T-helper 17 cell (primary cell): Measurements from ENCODE around the gene C3orf49. TPM values are rescaled to one million over a fixed set of nuclear protein-coding genes. Genes with fewer than 3 reads are reported as not detected.

Source experiments
- ATAC-seq: fragments of 150-1000 bp; cut with Tn5 transposase; 2 replicates; pipeline ENCODE4 v1.10.0; 2021; ENCODE audit warnings: mild to moderate bottlenecking, moderate library complexity
- DNase-seq, 3 donors: peaks; one replicate each; pipeline versions ENCODE4 v3.0.0 to v3.0.0-alpha.2; 2020 to 2021
- H3K9me3 ChIP-seq: one replicate; pipeline ENCODE4 v1.7.0; 2013; ENCODE audit warnings: low read length, mild to moderate bottlenecking; ENCODE audit not compliant: control insufficient read depth, poor library complexity, severe bottlenecking
- H3K27ac Mint-ChIP-seq: one replicate; pipeline ENCODE4 v1.8.0; 2022; ENCODE audit warnings: mild to moderate bottlenecking, moderate library complexity, mixed read lengths
- H3K27me3 Mint-ChIP-seq: one replicate; pipeline ENCODE4 v1.8.0; 2022; ENCODE audit warnings: mixed read lengths
- H3K36me3 Mint-ChIP-seq: one replicate; pipeline ENCODE4 v1.8.0; 2022; ENCODE audit warnings: low read depth, mixed read lengths
- H3K4me1 Mint-ChIP-seq: one replicate; pipeline ENCODE4 v1.8.0; 2022; ENCODE audit warnings: mild to moderate bottlenecking, mixed read lengths
- H3K4me3 Mint-ChIP-seq: one replicate; pipeline ENCODE4 v1.8.0; 2022; ENCODE audit warnings: mild to moderate bottlenecking, moderate library complexity, mixed read lengths
- total RNA-seq, 4 donors: library from RNA in 2 of 4; stranded (reverse) in 2 of 4; gene quantifications; one replicate each; pipeline ENCODE4 v1.2.3 and lab custom pipeline; 2022 to 2026

Gene C3orf49
- total RNA-seq, 2 donors from 2014 or later = not detected

- DNase-seq (no peak), ATAC-seq (no peak)
- Mint-ChIP-seq H3K4me3 (no peak overlapping the region), H3K27me3 (no peaks in the 10 kb centered on the region), H3K27ac (no peak overlapping the region), H3K36me3 (no peaks in the 10 kb centered on the region), H3K4me1 (peaks cover 48% of the 10 kb centered on the region)
- H3K9me3 ChIP-seq = no peaks in the 10 kb centered on the region
Measured at GRCh38 chr3:63860776-63861175, 41.7 kb downstream of the C3orf49 start.

- H3K4me1 Mint-ChIP-seq = peaks cover 44% of the 10 kb centered on the region
- DNase-seq (no peak), ATAC-seq (no peak)
- no peaks in the 10 kb centered on the region for H3K9me3 ChIP-seq
- no peaks in the 10 kb centered on the region for H3K36me3 Mint-ChIP-seq
- peak overlapping the region; percentile 11 for H3K27ac Mint-ChIP-seq
- peak overlapping the region; percentile 45 for H3K4me3 Mint-ChIP-seq
- H3K27me3 Mint-ChIP-seq = no peaks in the 10 kb centered on the region
Measured at GRCh38 chr3:63861306-63861705, 42.2 kb downstream of the C3orf49 start.

- no peak for DNase-seq
Measured at GRCh38 chr3:63862804-63863149, 43.7 kb downstream of the C3orf49 start.

GRCh38 chr3:63863150-63864007, 44.3 kb downstream of the C3orf49 start, which contains the start of the genes ATXN7 and THOC7:
Gene ATXN7, plus strand, starts transcription at chr3:63863867. Its CDS starts 48,732 bp downstream, at chr3:63912599.
Gene THOC7, minus strand, starts transcription at chr3:63863805. Its CDS starts 15 bp downstream, at chr3:63863790.
- Mint-ChIP-seq H3K27me3 (no peaks in the 10 kb centered on the region), H3K27ac (peak within 1 kb of the TSS; percentile 93), H3K36me3 (no peaks in the 10 kb centered on the region), H3K4me1 (peaks cover 42% of the 10 kb centered on the region), H3K4me3 (peak within 1 kb of the TSS; percentile 96)
- peak; percentile 92 for ATAC-seq
- DNase-seq = peak; percentile 63 to 66 (median 64)
- no peaks in the 10 kb centered on the region for H3K9me3 ChIP-seq

More at GRCh38 chr3:63862804-63863149, 43.7 kb downstream of the C3orf49 start:
- Mint-ChIP-seq H3K36me3 (no peaks in the 10 kb centered on the region), H3K27ac (peak overlapping the region; percentile 93), H3K27me3 (no peaks in the 10 kb centered on the region), H3K4me3 (peak overlapping the region; percentile 96), H3K4me1 (peaks cover 40% of the 10 kb centered on the region)
- no peak for ATAC-seq
- H3K9me3 ChIP-seq = no peaks in the 10 kb centered on the region

GRCh38 chr3:63864008-63864964, 45.2 kb downstream of the C3orf49 start:
- H3K27ac Mint-ChIP-seq = peak overlapping the region; percentile 93
- no peaks in the 10 kb centered on the region for H3K27me3 Mint-ChIP-seq
- ATAC-seq = peak; percentile 63
- no peaks in the 10 kb centered on the region for H3K36me3 Mint-ChIP-seq
- peaks cover 42% of the 10 kb centered on the region for H3K4me1 Mint-ChIP-seq
- peak overlapping the region; percentile 90 for H3K4me3 Mint-ChIP-seq
- H3K9me3 ChIP-seq = no peaks in the 10 kb centered on the region
- DNase-seq = peak in 2 of 3 donors; percentile 34 to 45

GRCh38 chr3:63864965-63865327, 45.8 kb downstream of the C3orf49 start:
- H3K4me3 Mint-ChIP-seq = peak overlapping the region; percentile 90
- H3K4me1 Mint-ChIP-seq = peaks cover 38% of the 10 kb centered on the region
- no peaks in the 10 kb centered on the region for H3K9me3 ChIP-seq
- no peak for DNase-seq
- H3K36me3 Mint-ChIP-seq = no peaks in the 10 kb centered on the region
- no peaks in the 10 kb centered on the region for H3K27me3 Mint-ChIP-seq
- peak overlapping the region; percentile 93 for H3K27ac Mint-ChIP-seq
- ATAC-seq = no peak

- Mint-ChIP-seq H3K27ac (peak overlapping the region; percentile 41), H3K4me3 (no peak overlapping the region), H3K4me1 (peaks cover 33% of the 10 kb centered on the region), H3K36me3 (no peaks in the 10 kb centered on the region), H3K27me3 (no peaks in the 10 kb centered on the region)
- ATAC-seq (no peak), DNase-seq (no peak)
- no peaks in the 10 kb centered on the region for H3K9me3 ChIP-seq
Measured at GRCh38 chr3:63867225-63867624, 48.1 kb downstream of the C3orf49 start.

GRCh38 chr3:63869940-63870614, 51.0 kb downstream of the C3orf49 start:
- Mint-ChIP-seq H3K36me3 (no peaks in the 10 kb centered on the region), H3K4me3 (no peak overlapping the region), H3K4me1 (peaks cover 26% of the 10 kb centered on the region), H3K27ac (no peak overlapping the region), H3K27me3 (no peaks in the 10 kb centered on the region)
- ATAC-seq (no peak), DNase-seq (no peak)
- H3K9me3 ChIP-seq = no peaks in the 10 kb centered on the region

GRCh38 chr3:63870615-63871005, 51.5 kb downstream of the C3orf49 start:
- Mint-ChIP-seq H3K36me3 (no peaks in the 10 kb centered on the region), H3K4me3 (peak overlapping the region; percentile 62), H3K4me1 (peaks cover 25% of the 10 kb centered on the region), H3K27me3 (no peaks in the 10 kb centered on the region), H3K27ac (peak overlapping the region; percentile 14)
- ATAC-seq (no peak), DNase-seq (no peak)
- H3K9me3 ChIP-seq = no peaks in the 10 kb centered on the region

- Mint-ChIP-seq H3K27me3 (no peaks in the 10 kb centered on the region), H3K27ac (no peak overlapping the region), H3K4me1 (peaks cover 33% of the 10 kb centered on the region), H3K36me3 (no peaks in the 10 kb centered on the region), H3K4me3 (no peak overlapping the region)
- DNase-seq (no peak), ATAC-seq (no peak)
- H3K9me3 ChIP-seq = no peaks in the 10 kb centered on the region
Measured at GRCh38 chr3:63872135-63872924, 53.2 kb downstream of the C3orf49 start.

- DNase-seq (no peak), ATAC-seq (no peak)
- H3K4me1 Mint-ChIP-seq = peaks cover 42% of the 10 kb centered on the region
- H3K27me3 Mint-ChIP-seq = no peaks in the 10 kb centered on the region
- H3K4me3 Mint-ChIP-seq = no peak overlapping the region
- no peaks in the 10 kb centered on the region for H3K9me3 ChIP-seq
- no peak overlapping the region for H3K27ac Mint-ChIP-seq
- no peaks in the 10 kb centered on the region for H3K36me3 Mint-ChIP-seq
Measured at GRCh38 chr3:63874769-63875168, 55.7 kb downstream of the C3orf49 start.

GRCh38 chr3:63875510-63875909, 56.4 kb downstream of the C3orf49 start:
- H3K27me3 Mint-ChIP-seq = no peaks in the 10 kb centered on the region
- peaks cover 1% of the 10 kb centered on the region for H3K36me3 Mint-ChIP-seq
- H3K27ac Mint-ChIP-seq = peak overlapping the region; percentile 65
- peaks cover 47% of the 10 kb centered on the region for H3K4me1 Mint-ChIP-seq
- ATAC-seq = no peak
- DNase-seq = no peak
- no peaks in the 10 kb centered on the region for H3K9me3 ChIP-seq
- H3K4me3 Mint-ChIP-seq = no peak overlapping the region
